HFFc6 (cell line): ENCODE data around the gene BSN. TPM values are rescaled to one million over a fixed set of nuclear protein-coding genes. Genes with fewer than 3 reads are reported as not detected.

ENCODE experiments used
- DNase-seq: peaks from one replicate; pipeline ENCODE4 v3.0.0-alpha.2; 2018
- H3K27ac Mint-ChIP-seq: 2 replicates; pipeline ENCODE4 v1.8.0; 2020; ENCODE audit warnings: mild to moderate bottlenecking, mixed read lengths
- H3K27me3 Mint-ChIP-seq: 2 replicates; pipeline ENCODE4 v1.8.0; 2021; ENCODE audit warnings: mild to moderate bottlenecking, moderate library complexity, mixed read lengths; ENCODE audit not compliant: insufficient read depth
- H3K36me3 Mint-ChIP-seq: 2 replicates; pipeline ENCODE4 v1.8.0; 2021; ENCODE audit warnings: low read depth, mixed read lengths
- H3K4me1 Mint-ChIP-seq: 2 replicates; pipeline ENCODE4 v1.8.0; 2020; ENCODE audit warnings: low read depth, mixed read lengths
- H3K4me3 Mint-ChIP-seq: 2 replicates; pipeline ENCODE4 v1.8.0; 2020; ENCODE audit warnings: mild to moderate bottlenecking, moderate library complexity, mixed read lengths
- H3K9me3 Mint-ChIP-seq: 2 replicates; pipeline ENCODE4 v1.8.0; 2020; ENCODE audit warnings: mild to moderate bottlenecking, mixed read lengths
- CTCF ChIP-seq: fragments of 200-600 bp; sonication (generic); IDR thresholded peaks from 2 replicates; pipeline ENCODE4 v1.5.0; 2021; ENCODE audit warnings: antibody characterized with exemption, mild to moderate bottlenecking
- total RNA-seq, 6 experiments: library from RNA; stranded (reverse); fragmentation: NEBNext Ultra II Directional; extraction: Animal tissue kit (Norgen Biotek cat#: 25700); gene quantifications; 2 replicates in 1 of 6; 3 replicates in 5 of 6; pipeline ENCODE4 v1.2.3, GENCODE V29; 2021

BSN gene
- total RNA-seq, 6 experiments from 2014 or later: 0.02 to 0.14 (median 0.06) TPM

GRCh38 chr3:49610666-49611280 lies 56.5 kb downstream of the BSN start:
- Mint-ChIP-seq H3K9me3 (no peaks in the 10 kb centered on the region), H3K36me3 (no peaks in the 10 kb centered on the region), H3K4me3 (no peak overlapping the region), H3K27me3 (peaks cover 3% of the 10 kb centered on the region), H3K4me1 (peaks cover 20% of the 10 kb centered on the region; the same call in 1 of the 2 replicates), H3K27ac (no peak overlapping the region)
- DNase-seq: no peak
- TF ChIP-seq CTCF: no peak

- no peak for DNase-seq
- no peaks in the 10 kb centered on the region for H3K36me3 Mint-ChIP-seq
- no peak overlapping the region for H3K4me3 Mint-ChIP-seq
- H3K9me3 Mint-ChIP-seq: no peaks in the 10 kb centered on the region
- H3K27ac Mint-ChIP-seq: no peak overlapping the region
- peaks cover 3% of the 10 kb centered on the region for H3K27me3 Mint-ChIP-seq
- TF ChIP-seq CTCF: no peak
- H3K4me1 Mint-ChIP-seq: peaks cover 25% of the 10 kb centered on the region
Observed at GRCh38 chr3:49611291-49611690, 57.0 kb downstream of the BSN start.

GRCh38 chr3:49611719-49612118 lies 57.4 kb downstream of the BSN start:
- Mint-ChIP-seq H3K27me3 (peaks cover 4% of the 10 kb centered on the region), H3K4me3 (no peak overlapping the region), H3K36me3 (no peaks in the 10 kb centered on the region), H3K9me3 (no peaks in the 10 kb centered on the region), H3K27ac (no peak overlapping the region), H3K4me1 (peaks cover 29% of the 10 kb centered on the region)
- no peak for TF ChIP-seq CTCF
- DNase-seq: no peak

- Mint-ChIP-seq H3K4me3 (no peak overlapping the region), H3K27ac (no peak overlapping the region), H3K4me1 (peaks cover 24% of the 10 kb centered on the region), H3K27me3 (peaks cover 12% of the 10 kb centered on the region), H3K9me3 (no peaks in the 10 kb centered on the region), H3K36me3 (no peaks in the 10 kb centered on the region)
- TF ChIP-seq CTCF: no peak
- DNase-seq: no peak
Observed at GRCh38 chr3:49614936-49615335, 60.7 kb downstream of the BSN start.

GRCh38 chr3:49616061-49616460 lies 61.8 kb downstream of the BSN start:
- peaks cover 19% of the 10 kb centered on the region for H3K4me1 Mint-ChIP-seq
- TF ChIP-seq CTCF: no peak
- H3K4me3 Mint-ChIP-seq: no peak overlapping the region
- H3K9me3 Mint-ChIP-seq: no peaks in the 10 kb centered on the region
- DNase-seq: no peak
- no peaks in the 10 kb centered on the region for H3K36me3 Mint-ChIP-seq
- H3K27me3 Mint-ChIP-seq: peaks cover 15% of the 10 kb centered on the region
- peak overlapping the region; percentile 14; the same call in 1 of the 2 replicates for H3K27ac Mint-ChIP-seq
